Thoracic aorta (tissue), 2 donors: ENCODE results near the gene UBR3. TPM values are rescaled to one million over a fixed set of nuclear protein-coding genes. Genes with fewer than 3 reads are reported as not detected.

ENCODE experiments used
- ATAC-seq: fragments of 150-250 bp; one replicate; pipeline ENCODE4 v1.8.0; 2017; ENCODE audit warnings: low read depth; ENCODE audit not compliant: insufficient number of reproducible peaks, low FRiP score
- DNase-seq: peaks from one replicate; pipeline ENCODE4 v3.0.0-alpha.2; 2020; ENCODE audit warnings: low spot score
- H3K27ac ChIP-seq, 2 donors: fragments of 200-600 bp; sonication (generic); 1 replicate in 1 of 2; 2 replicates in 1 of 2; pipeline ENCODE4 v1.5.1; 2016; ENCODE audit warnings: mild to moderate bottlenecking in 2 of 2, moderate library complexity in 2 of 2
- H3K27me3 ChIP-seq: fragments of 200-600 bp; sonication (generic); replicated peaks from 2 replicates; pipeline ENCODE4 v1.6.0; 2016; ENCODE audit warnings: mild to moderate bottlenecking; ENCODE audit not compliant: insufficient read depth
- H3K36me3 ChIP-seq: fragments of 200-600 bp; sonication (generic); one replicate; pipeline ENCODE4 v1.5.1; 2016
- H3K4me1 ChIP-seq, 2 donors: fragments of 200-600 bp; sonication (generic); 1 replicate in 1 of 2; 2 replicates in 1 of 2; pipeline versions ENCODE4 v1.5.1 to v1.6.0; 2016; ENCODE audit warnings: low read depth in 2 of 2, mild to moderate bottlenecking in 1 of 2; ENCODE audit not compliant: control insufficient read depth in 1 of 2
- H3K4me3 ChIP-seq: fragments of 200-600 bp; sonication (generic); 2 replicates; pipeline ENCODE4 v1.5.1; 2016; ENCODE audit warnings: mild to moderate bottlenecking
- H3K9me3 ChIP-seq: fragments of 200-600 bp; sonication (generic); 2 replicates; pipeline ENCODE4 v1.5.1; 2016
- total RNA-seq, 2 donors: library from RNA; depleted of rRNA; stranded (reverse); fragments of >200 nt; gene quantifications; one replicate each; pipeline versions ENCODE4 v1.1.0 to v1.2.3, GENCODE V29; 2016
- TF ChIP-seq, protein P1 (sequence below): fragments of 200-600 bp; sonication (generic); IDR thresholded peaks from one replicate; pipeline ENCODE4 v1.5.1; 2019; ENCODE audit warnings: antibody characterized with exemption

The UBR3 gene
- total RNA-seq, 2 donors from 2014 or later, result 62.1 to 98.6 TPM

DNA sequence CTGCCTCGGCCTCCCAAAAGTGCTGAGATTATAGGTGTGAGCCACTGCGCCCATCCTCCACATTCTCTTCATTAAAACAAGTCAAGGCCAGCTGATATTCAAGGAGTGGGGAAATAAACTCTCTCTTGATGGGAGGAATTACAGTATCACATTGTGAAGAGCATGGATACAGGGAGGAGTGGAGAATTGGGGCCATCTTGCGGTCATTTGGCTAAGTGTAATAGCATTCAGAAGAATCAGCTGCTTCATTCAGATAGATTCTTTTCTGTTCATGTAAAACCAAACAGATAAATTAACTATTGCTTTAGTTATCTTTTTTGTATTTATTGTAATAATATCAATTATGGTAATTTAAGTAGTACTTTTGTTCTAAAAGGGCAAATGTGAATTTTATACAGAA lies 156.3 kb downstream of the UBR3 start:
- Histone ChIP-seq H3K36me3 (peaks cover 3% of the 10 kb centered on the region), H3K27ac (no peak overlapping the region), H3K4me3 (no peak overlapping the region), H3K27me3 (no peaks in the 10 kb centered on the region), H3K9me3 (no peaks in the 10 kb centered on the region), H3K4me1 (no peaks in the 10 kb centered on the region)
- DNase-seq (no peak), ATAC-seq (no peak)
- TF ChIP-seq, protein P1, sequence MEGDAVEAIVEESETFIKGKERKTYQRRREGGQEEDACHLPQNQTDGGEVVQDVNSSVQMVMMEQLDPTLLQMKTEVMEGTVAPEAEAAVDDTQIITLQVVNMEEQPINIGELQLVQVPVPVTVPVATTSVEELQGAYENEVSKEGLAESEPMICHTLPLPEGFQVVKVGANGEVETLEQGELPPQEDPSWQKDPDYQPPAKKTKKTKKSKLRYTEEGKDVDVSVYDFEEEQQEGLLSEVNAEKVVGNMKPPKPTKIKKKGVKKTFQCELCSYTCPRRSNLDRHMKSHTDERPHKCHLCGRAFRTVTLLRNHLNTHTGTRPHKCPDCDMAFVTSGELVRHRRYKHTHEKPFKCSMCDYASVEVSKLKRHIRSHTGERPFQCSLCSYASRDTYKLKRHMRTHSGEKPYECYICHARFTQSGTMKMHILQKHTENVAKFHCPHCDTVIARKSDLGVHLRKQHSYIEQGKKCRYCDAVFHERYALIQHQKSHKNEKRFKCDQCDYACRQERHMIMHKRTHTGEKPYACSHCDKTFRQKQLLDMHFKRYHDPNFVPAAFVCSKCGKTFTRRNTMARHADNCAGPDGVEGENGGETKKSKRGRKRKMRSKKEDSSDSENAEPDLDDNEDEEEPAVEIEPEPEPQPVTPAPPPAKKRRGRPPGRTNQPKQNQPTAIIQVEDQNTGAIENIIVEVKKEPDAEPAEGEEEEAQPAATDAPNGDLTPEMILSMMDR, result no peak

DNA sequence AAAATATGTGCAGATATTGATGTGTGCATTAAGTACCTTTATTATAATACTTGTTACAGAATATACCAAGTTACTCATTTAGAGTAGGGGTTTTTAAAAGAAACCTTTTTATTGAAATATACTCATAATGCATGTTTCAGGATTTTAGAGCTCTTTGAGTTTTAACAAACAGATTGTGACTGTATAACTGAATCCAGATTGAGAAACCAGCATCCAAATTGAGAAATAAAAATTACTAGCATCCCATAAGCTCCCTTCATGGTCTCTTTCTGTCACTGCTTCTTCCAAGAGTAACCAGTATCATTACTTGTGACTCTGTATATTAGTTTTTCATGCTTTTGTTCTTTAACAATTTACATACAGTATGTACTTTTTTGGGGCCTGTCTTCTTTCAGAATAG lies 156.9 kb downstream of the UBR3 start:
- no peak overlapping the region for H3K27ac ChIP-seq
- DNase-seq (no peak), ATAC-seq (no peak)
- H3K4me3 ChIP-seq, result no peak overlapping the region
- no peaks in the 10 kb centered on the region for H3K27me3 ChIP-seq
- H3K9me3 ChIP-seq, result no peaks in the 10 kb centered on the region
- TF ChIP-seq, protein P1, result no peak
- H3K4me1 ChIP-seq, result no peaks in the 10 kb centered on the region
- H3K36me3 ChIP-seq, result peaks cover 3% of the 10 kb centered on the region

DNA sequence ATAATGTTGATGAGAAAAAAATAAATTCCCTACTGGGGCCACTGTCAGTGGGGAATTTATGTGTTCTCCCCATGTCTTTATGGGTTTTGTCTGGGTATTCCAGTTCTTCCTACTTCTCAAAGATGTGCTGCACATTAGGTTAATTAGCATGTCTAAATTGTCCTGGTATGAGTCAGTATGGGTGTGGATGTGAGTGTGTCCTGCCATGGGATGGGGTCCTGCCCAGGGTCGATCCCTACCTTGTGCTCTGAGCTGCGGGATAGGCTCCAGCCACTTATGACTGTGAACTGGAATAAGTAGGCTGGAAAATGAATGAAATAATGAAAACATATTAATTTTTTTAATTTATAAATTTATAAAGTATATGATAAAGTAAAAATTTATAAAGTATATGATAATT lies 167.5 kb downstream of the UBR3 start:
- no peak overlapping the region for H3K27ac ChIP-seq
- ATAC-seq, result no peak
- peaks cover 7% of the 10 kb centered on the region for H3K36me3 ChIP-seq
- peaks cover 0 to 3% of the 10 kb centered on the region in 2 donors for H3K4me1 ChIP-seq
- DNase-seq, result no peak
- no peak overlapping the region for H3K4me3 ChIP-seq
- TF ChIP-seq, protein P1, result no peak
- H3K9me3 ChIP-seq, result no peaks in the 10 kb centered on the region
- no peaks in the 10 kb centered on the region for H3K27me3 ChIP-seq

DNA sequence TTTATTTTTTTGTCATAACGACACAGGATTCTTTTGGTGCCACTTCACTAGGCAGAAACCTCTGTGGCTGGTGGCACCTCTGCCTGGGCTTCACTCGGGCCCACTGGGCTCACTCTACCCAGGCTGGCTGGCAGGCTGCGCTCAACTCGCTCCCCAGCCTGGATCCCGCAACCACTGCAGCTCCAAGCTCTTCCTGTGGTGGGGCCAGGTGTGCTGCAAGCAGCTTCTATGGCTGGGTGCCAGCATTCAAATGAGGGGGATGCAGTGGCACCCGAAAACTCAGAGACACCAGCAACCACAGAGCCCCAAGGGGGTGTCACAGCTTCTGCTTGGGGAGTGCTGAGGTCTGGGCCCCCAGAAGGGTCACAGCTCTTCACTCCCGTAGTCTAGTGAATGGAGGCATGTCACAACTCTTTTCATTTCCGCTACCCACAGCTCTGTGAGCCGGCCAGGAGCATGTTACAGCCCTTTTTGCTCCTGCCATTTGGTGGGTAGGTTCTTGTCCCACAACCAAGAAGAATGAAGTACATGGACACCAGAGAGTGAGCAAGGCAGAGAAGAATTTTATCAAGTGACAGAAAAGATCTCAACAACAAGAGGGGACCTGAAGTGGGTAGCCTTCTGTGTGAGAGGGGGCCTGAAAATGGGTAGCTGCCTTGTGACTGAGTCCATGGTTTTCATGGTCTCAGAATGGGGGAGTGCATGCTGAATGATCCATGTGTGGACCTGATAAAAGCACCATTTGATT lies 170.1 kb downstream of the UBR3 start:
- TF ChIP-seq, protein P1, result no peak
- Histone ChIP-seq H3K4me1 (peaks cover 0 to 3% of the 10 kb centered on the region in 2 donors), H3K9me3 (no peaks in the 10 kb centered on the region), H3K4me3 (no peak overlapping the region), H3K27me3 (no peaks in the 10 kb centered on the region), H3K36me3 (peaks cover 10% of the 10 kb centered on the region), H3K27ac (no peak overlapping the region)
- ATAC-seq (no peak), DNase-seq (no peak)

DNA sequence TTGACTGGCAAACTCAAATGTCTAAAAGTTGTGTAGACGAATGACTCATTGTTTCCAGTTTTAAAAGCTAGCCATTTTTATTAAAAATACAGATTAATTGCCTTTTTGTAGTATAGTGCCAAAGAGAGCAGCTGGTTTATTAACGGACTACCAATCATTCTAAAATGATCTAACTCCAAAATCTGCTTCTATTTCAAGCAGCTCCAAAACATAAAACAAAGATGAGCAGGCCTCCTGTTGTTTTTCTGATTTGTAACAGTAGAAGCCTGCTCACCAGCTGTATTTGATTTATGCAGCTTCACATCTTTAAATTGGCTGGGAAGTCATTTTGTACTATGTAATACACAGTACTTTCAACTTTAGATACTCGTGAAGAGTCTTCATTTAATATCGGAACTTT lies 171.8 kb downstream of the UBR3 start:
- Histone ChIP-seq H3K4me1 (peaks cover 0 to 3% of the 10 kb centered on the region in 2 donors), H3K27me3 (no peaks in the 10 kb centered on the region), H3K27ac (no peak overlapping the region), H3K4me3 (no peak overlapping the region), H3K9me3 (no peaks in the 10 kb centered on the region), H3K36me3 (peaks cover 13% of the 10 kb centered on the region)
- TF ChIP-seq, protein P1, result no peak
- ATAC-seq, result no peak
- no peak for DNase-seq
